ENCODE measurements around the gene EPB41L3.

The EPB41L3 gene

GRCh38 chr18:5534845-5535244 is 9.0 kb downstream of the EPB41L3 start:
- no peak overlapping the region for H3K27ac ChIP-seq (replicated peaks; ENCODE audit: low read length)
- peaks cover 0 to 6% (median 2%) of the 10 kb centered on the region in 3 experiments for H3K27me3 ChIP-seq (ENCODE audit: control insufficient read depth in 3 of 3, insufficient read depth in 3 of 3, low read depth in 1 of 3, low read length in 3 of 3)
- no CpG with 5 or more reads among the region's 5 CpGs for WGBS, 2 donors (ENCODE audit: extremely low coverage in 2 of 2, insufficient read length in 2 of 2, insufficient replicate concordance in 1 of 2)

GRCh38 chr18:5532066-5532465 is 11.7 kb downstream of the EPB41L3 start:
- Histone ChIP-seq H2BK15ac (ENCODE audit: low read length) (no peak overlapping the region), H3K9me3 (replicated peaks in 1 of 2; ENCODE audit: control insufficient read depth in 2 of 2, insufficient read depth in 1 of 2, low read depth in 1 of 2, low read length in 2 of 2) (no peaks in the 10 kb centered on the region), H2BK5ac (ENCODE audit: low read length) (no peak overlapping the region), H2AK5ac (ENCODE audit: low read depth, low read length) (no peak overlapping the region), H3K9ac (ENCODE audit: low read depth, low read length, poor library complexity) (no peak overlapping the region), H2AFZ (ENCODE audit: low read length) (no peak overlapping the region), H3K36me3 (replicated peaks in 1 of 2; ENCODE audit: control insufficient read depth in 2 of 2, insufficient read depth in 2 of 2, low read length in 2 of 2) (no peaks in the 10 kb centered on the region), H3K4me3 (ENCODE audit: low read length in 2 of 2) (no peak overlapping the region), H4K8ac (ENCODE audit: low read depth, low read length) (no peak overlapping the region), H2BK12ac (ENCODE audit: low read length) (no peak overlapping the region), H2BK120ac (ENCODE audit: low read depth, low read length) (no peak overlapping the region), H3K27me3 (ENCODE audit: control insufficient read depth in 3 of 3, insufficient read depth in 3 of 3, low read depth in 1 of 3, low read length in 3 of 3) (no peaks in the 10 kb centered on the region), H3K18ac (ENCODE audit: low read length) (no peak overlapping the region), H3K23ac (ENCODE audit: low read depth, low read length, poor library complexity) (no peak overlapping the region), H3K79me1 (ENCODE audit: low read depth, low read length) (no peaks in the 10 kb centered on the region), H3K4ac (ENCODE audit: low read length) (no peak overlapping the region), H3K27ac (replicated peaks; ENCODE audit: low read length) (no peak overlapping the region), H3K14ac (ENCODE audit: low read length) (no peak overlapping the region), H3K4me1 (ENCODE audit: control insufficient read depth in 2 of 2, insufficient read depth in 1 of 2, low read depth in 1 of 2, low read length in 2 of 2) (peaks cover 0 to 5% of the 10 kb centered on the region in 2 donors), H4K91ac (ENCODE audit: low read depth, low read length, poor library complexity) (no peak overlapping the region), H3K4me2 (ENCODE audit: insufficient read depth, low read length, poor library complexity, severe bottlenecking) (no peak overlapping the region)
- DNase-seq (ENCODE audit: low spot score): no peak
- no CpG with 5 or more reads among the region's 3 CpGs for WGBS, 2 donors (ENCODE audit: extremely low coverage in 2 of 2, insufficient read length in 2 of 2, insufficient replicate concordance in 1 of 2)

More at GRCh38 chr18:5534845-5535244, 9.0 kb downstream of the EPB41L3 start:
- Histone ChIP-seq H3K18ac (ENCODE audit: low read length) (no peak overlapping the region), H3K36me3 (replicated peaks in 1 of 2; ENCODE audit: control insufficient read depth in 2 of 2, insufficient read depth in 2 of 2, low read length in 2 of 2) (no peaks in the 10 kb centered on the region), H3K9me3 (replicated peaks in 1 of 2; ENCODE audit: control insufficient read depth in 2 of 2, insufficient read depth in 1 of 2, low read depth in 1 of 2, low read length in 2 of 2) (no peaks in the 10 kb centered on the region), H4K91ac (ENCODE audit: low read depth, low read length, poor library complexity) (no peak overlapping the region), H3K4me3 (ENCODE audit: low read length in 2 of 2) (no peak overlapping the region), H3K23ac (ENCODE audit: low read depth, low read length, poor library complexity) (no peak overlapping the region), H3K14ac (ENCODE audit: low read length) (no peak overlapping the region), H3K4me1 (ENCODE audit: control insufficient read depth in 2 of 2, insufficient read depth in 1 of 2, low read depth in 1 of 2, low read length in 2 of 2) (peaks cover 0 to 7% of the 10 kb centered on the region in 2 donors), H3K4me2 (ENCODE audit: insufficient read depth, low read length, poor library complexity, severe bottlenecking) (no peak overlapping the region), H2BK15ac (ENCODE audit: low read length) (no peak overlapping the region), H2BK5ac (ENCODE audit: low read length) (no peak overlapping the region), H3K79me1 (ENCODE audit: low read depth, low read length) (no peaks in the 10 kb centered on the region), H3K4ac (ENCODE audit: low read length) (no peak overlapping the region), H3K9ac (ENCODE audit: low read depth, low read length, poor library complexity) (no peak overlapping the region), H2BK120ac (ENCODE audit: low read depth, low read length) (no peak overlapping the region), H2BK12ac (ENCODE audit: low read length) (no peak overlapping the region), H4K8ac (ENCODE audit: low read depth, low read length) (no peak overlapping the region), H2AFZ (ENCODE audit: low read length) (no peak overlapping the region), H2AK5ac (ENCODE audit: low read depth, low read length) (no peak overlapping the region)
- DNase-seq (ENCODE audit: low spot score): no peak

- no peak overlapping the region for H3K9ac ChIP-seq (ENCODE audit: low read depth, low read length, poor library complexity)
- no peak overlapping the region for H2BK120ac ChIP-seq (ENCODE audit: low read depth, low read length)
- H3K4ac ChIP-seq (ENCODE audit: low read length): no peak overlapping the region
- H3K18ac ChIP-seq (ENCODE audit: low read length): no peak overlapping the region
- peaks cover 0 to 5% of the 10 kb centered on the region in 2 donors for H3K4me1 ChIP-seq (ENCODE audit: control insufficient read depth in 2 of 2, insufficient read depth in 1 of 2, low read depth in 1 of 2, low read length in 2 of 2)
- H2AFZ ChIP-seq (ENCODE audit: low read length): no peak overlapping the region
- WGBS, 2 donors (ENCODE audit: extremely low coverage in 2 of 2, insufficient read length in 2 of 2, insufficient replicate concordance in 1 of 2): no CpG with 5 or more reads among the region's 8 CpGs
- no peak overlapping the region for H2BK15ac ChIP-seq (ENCODE audit: low read length)
- H2BK12ac ChIP-seq (ENCODE audit: low read length): no peak overlapping the region
- H4K8ac ChIP-seq (ENCODE audit: low read depth, low read length): no peak overlapping the region
- H3K23ac ChIP-seq (ENCODE audit: low read depth, low read length, poor library complexity): no peak overlapping the region
- no peak overlapping the region for H4K91ac ChIP-seq (ENCODE audit: low read depth, low read length, poor library complexity)
- no peak for DNase-seq (ENCODE audit: low spot score)
- no peaks in the 10 kb centered on the region for H3K9me3 ChIP-seq (replicated peaks in 1 of 2; ENCODE audit: control insufficient read depth in 2 of 2, insufficient read depth in 1 of 2, low read depth in 1 of 2, low read length in 2 of 2)
- no peak overlapping the region for H2BK5ac ChIP-seq (ENCODE audit: low read length)
- H3K36me3 ChIP-seq (replicated peaks in 1 of 2; ENCODE audit: control insufficient read depth in 2 of 2, insufficient read depth in 2 of 2, low read length in 2 of 2): no peaks in the 10 kb centered on the region
- H3K14ac ChIP-seq (ENCODE audit: low read length): no peak overlapping the region
- no peaks in the 10 kb centered on the region for H3K27me3 ChIP-seq (ENCODE audit: control insufficient read depth in 3 of 3, insufficient read depth in 3 of 3, low read depth in 1 of 3, low read length in 3 of 3)
- no peak overlapping the region for H3K4me2 ChIP-seq (ENCODE audit: insufficient read depth, low read length, poor library complexity, severe bottlenecking)
- H3K27ac ChIP-seq (replicated peaks; ENCODE audit: low read length): no peak overlapping the region
- H3K79me1 ChIP-seq (ENCODE audit: low read depth, low read length): no peaks in the 10 kb centered on the region
- no peak overlapping the region for H2AK5ac ChIP-seq (ENCODE audit: low read depth, low read length)
- no peak overlapping the region for H3K4me3 ChIP-seq (ENCODE audit: low read length in 2 of 2)
These were observed 13.1 kb downstream of the EPB41L3 start for GRCh38 chr18:5530629-5531178.

- H3K27ac ChIP-seq (replicated peaks; ENCODE audit: low read length): no peak overlapping the region
- no peak overlapping the region for H2AFZ ChIP-seq (ENCODE audit: low read length)
- H4K91ac ChIP-seq (ENCODE audit: low read depth, low read length, poor library complexity): no peak overlapping the region
- peaks cover 0 to 5% of the 10 kb centered on the region in 2 donors for H3K4me1 ChIP-seq (ENCODE audit: control insufficient read depth in 2 of 2, insufficient read depth in 1 of 2, low read depth in 1 of 2, low read length in 2 of 2)
- H2BK12ac ChIP-seq (ENCODE audit: low read length): no peak overlapping the region
- H3K36me3 ChIP-seq (replicated peaks in 1 of 2; ENCODE audit: control insufficient read depth in 2 of 2, insufficient read depth in 2 of 2, low read length in 2 of 2): no peaks in the 10 kb centered on the region
- H2BK5ac ChIP-seq (ENCODE audit: low read length): no peak overlapping the region
- H2AK5ac ChIP-seq (ENCODE audit: low read depth, low read length): no peak overlapping the region
- H3K4ac ChIP-seq (ENCODE audit: low read length): no peak overlapping the region
- H3K4me3 ChIP-seq (ENCODE audit: low read length in 2 of 2): no peak overlapping the region
- H2BK120ac ChIP-seq (ENCODE audit: low read depth, low read length): no peak overlapping the region
- no peak overlapping the region for H3K23ac ChIP-seq (ENCODE audit: low read depth, low read length, poor library complexity)
- no peaks in the 10 kb centered on the region for H3K27me3 ChIP-seq (ENCODE audit: control insufficient read depth in 3 of 3, insufficient read depth in 3 of 3, low read depth in 1 of 3, low read length in 3 of 3)
- H2BK15ac ChIP-seq (ENCODE audit: low read length): no peak overlapping the region
- no peak overlapping the region for H3K4me2 ChIP-seq (ENCODE audit: insufficient read depth, low read length, poor library complexity, severe bottlenecking)
- no peak for DNase-seq (ENCODE audit: low spot score)
- no peaks in the 10 kb centered on the region for H3K79me1 ChIP-seq (ENCODE audit: low read depth, low read length)
- WGBS, 2 donors (ENCODE audit: extremely low coverage in 2 of 2, insufficient read length in 2 of 2, insufficient replicate concordance in 1 of 2): no CpG with 5 or more reads among the region's 3 CpGs
- H3K9ac ChIP-seq (ENCODE audit: low read depth, low read length, poor library complexity): no peak overlapping the region
- H3K14ac ChIP-seq (ENCODE audit: low read length): no peak overlapping the region
- H3K18ac ChIP-seq (ENCODE audit: low read length): peak overlapping the region; percentile 68
- H4K8ac ChIP-seq (ENCODE audit: low read depth, low read length): no peak overlapping the region
- H3K9me3 ChIP-seq (replicated peaks in 1 of 2; ENCODE audit: control insufficient read depth in 2 of 2, insufficient read depth in 1 of 2, low read depth in 1 of 2, low read length in 2 of 2): no peaks in the 10 kb centered on the region
These were observed 14.3 kb downstream of the EPB41L3 start for GRCh38 chr18:5529471-5529870.
